ENCODE results near the gene PPTC7.
"Not testable (repeated sequence)": the region's sequence is repeated elsewhere in the genome, so short reads cannot be mapped to it uniquely, and the experiment has no call there.

PPTC7 gene

DNA sequence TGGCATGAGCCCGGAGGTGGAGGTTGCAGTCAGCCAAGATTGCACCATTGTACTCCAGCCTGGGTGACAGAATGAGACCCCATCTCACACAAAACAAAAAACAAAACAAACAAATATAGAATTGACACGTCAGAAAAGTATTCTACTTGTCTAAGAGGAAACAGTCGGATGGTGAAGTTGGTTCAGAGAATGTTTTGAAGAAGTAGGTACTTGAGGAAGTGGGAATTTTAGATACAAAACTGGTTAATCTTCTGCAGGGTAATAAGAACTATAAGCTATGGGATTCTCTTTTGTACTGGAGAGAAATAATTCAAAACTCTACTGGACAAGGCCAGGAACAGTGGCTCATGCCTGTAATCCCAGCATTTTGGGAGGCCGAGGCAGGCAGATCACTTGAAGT, 16.2 kb upstream of the PPTC7 start:
- no peak overlapping the region for H3K27ac Mint-ChIP-seq
- CTCF ChIA-PET = interaction anchor here (0.6 to 8.3 kb wide), 19 partner anchors 8 to 227 kb away, joined by 3 to 202 read pairs (median 8); partner anchors contain the start of genes ARPC3, FAM216A and GPN3
- H3K27me3 Mint-ChIP-seq = no peaks in the 10 kb centered on the region

DNA sequence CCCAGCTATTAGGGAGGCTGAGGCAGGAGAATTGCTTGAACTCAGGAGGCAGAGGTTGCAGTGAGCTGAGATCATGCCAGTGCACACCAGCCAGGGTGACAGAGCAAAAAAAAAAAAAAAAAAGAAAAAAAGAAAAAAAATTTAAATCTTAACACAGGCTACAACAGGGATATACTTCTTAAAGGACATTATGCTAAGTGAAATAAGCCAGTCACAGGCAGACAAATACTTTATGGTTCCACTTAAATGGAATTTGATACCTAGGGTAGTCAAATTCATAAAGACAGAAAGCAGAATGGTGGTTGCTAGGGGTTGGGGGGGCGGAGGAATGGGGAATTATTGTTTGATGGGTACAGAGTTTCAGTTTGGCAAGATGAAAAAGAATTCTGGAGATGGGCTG, 14.8 kb upstream of the PPTC7 start:
- CTCF ChIA-PET = interaction anchor here (0.6 to 8.3 kb wide), 7 partner anchors 34 to 211 kb away, joined by 3 to 202 read pairs (median 4); partner anchors contain the start of gene ARPC3
- Mint-ChIP-seq H3K27me3 (no peaks in the 10 kb centered on the region), H3K36me3 (no peaks in the 10 kb centered on the region), H3K4me3 (no peak overlapping the region), H3K27ac (no peak overlapping the region), H3K4me1 (peaks cover 6% of the 10 kb centered on the region), H3K9me3 (no peaks in the 10 kb centered on the region)
- no peak for DNase-seq

More for the DNA sequence above, 16.2 kb upstream of the PPTC7 start:
- no peak for DNase-seq
- Mint-ChIP-seq H3K4me1 (peaks cover 10% of the 10 kb centered on the region), H3K9me3 (no peaks in the 10 kb centered on the region), H3K36me3 (no peaks in the 10 kb centered on the region), H3K4me3 (no peak overlapping the region)

DNA sequence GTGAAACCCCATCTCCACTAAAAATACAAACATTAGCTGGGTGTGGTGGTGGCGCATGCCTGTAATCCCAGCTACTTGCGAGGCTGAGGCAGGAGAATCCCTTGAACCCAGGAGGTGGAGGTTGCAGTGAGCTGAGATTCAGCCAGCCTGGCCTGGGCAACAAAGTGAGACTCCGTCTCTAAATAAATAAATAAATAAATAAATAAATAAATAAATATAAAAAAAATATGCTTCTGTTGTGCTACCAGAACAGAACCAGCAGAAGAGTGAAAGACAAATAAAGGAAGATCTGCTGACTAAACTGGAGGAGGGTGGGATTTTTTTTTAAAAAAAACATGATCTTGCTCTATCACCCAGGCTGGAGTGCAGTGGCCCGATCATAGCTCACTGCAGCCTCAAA, 9.8 kb upstream of the PPTC7 start:
- not testable (repeated sequence) for H3K36me3 Mint-ChIP-seq, H3K27me3 Mint-ChIP-seq, H3K9me3 Mint-ChIP-seq, H3K4me3 Mint-ChIP-seq, DNase-seq, H3K27ac Mint-ChIP-seq
- peaks cover 31% of the 10 kb centered on the region for H3K4me1 Mint-ChIP-seq
- CTCF ChIA-PET = interaction anchor here (0.6 to 3.2 kb wide), 3 partner anchors 40 to 384 kb away, joined by 3 to 18 read pairs (median 3); partner anchors contain the start of genes FAM216A and GPN3

DNA sequence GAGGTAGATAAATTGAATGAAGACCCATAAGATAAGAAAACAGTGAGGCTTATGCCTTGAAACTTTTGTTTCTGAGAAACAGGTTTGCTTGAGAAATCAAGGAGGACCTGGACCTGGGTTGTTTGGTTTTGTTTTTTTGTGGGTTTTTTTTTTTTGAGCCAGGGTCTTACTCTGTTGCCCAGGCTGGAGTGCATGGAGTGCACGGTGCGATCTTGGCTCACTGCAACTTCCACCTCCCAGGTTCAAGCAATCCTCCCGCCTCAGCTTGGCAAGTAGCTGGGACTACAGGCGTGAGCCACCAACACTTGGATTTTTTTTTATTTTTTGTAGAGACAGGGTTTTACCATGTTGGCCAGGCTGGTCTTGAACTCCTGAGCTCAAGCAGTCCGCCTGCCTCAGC, 9.0 kb upstream of the PPTC7 start:
- Mint-ChIP-seq H3K4me3 (no peak overlapping the region), H3K4me1 (peaks cover 31% of the 10 kb centered on the region), H3K36me3 (peaks cover 3% of the 10 kb centered on the region), H3K27ac (peak overlapping the region; percentile 33), H3K27me3 (no peaks in the 10 kb centered on the region), H3K9me3 (no peaks in the 10 kb centered on the region)
- CTCF ChIA-PET = interaction anchor here (1.4 to 3.4 kb wide), 3 partner anchors 9 to 142 kb away, joined by 3 to 24 read pairs (median 18); partner anchors contain the start of gene ARPC3
- DNase-seq = no peak

DNA sequence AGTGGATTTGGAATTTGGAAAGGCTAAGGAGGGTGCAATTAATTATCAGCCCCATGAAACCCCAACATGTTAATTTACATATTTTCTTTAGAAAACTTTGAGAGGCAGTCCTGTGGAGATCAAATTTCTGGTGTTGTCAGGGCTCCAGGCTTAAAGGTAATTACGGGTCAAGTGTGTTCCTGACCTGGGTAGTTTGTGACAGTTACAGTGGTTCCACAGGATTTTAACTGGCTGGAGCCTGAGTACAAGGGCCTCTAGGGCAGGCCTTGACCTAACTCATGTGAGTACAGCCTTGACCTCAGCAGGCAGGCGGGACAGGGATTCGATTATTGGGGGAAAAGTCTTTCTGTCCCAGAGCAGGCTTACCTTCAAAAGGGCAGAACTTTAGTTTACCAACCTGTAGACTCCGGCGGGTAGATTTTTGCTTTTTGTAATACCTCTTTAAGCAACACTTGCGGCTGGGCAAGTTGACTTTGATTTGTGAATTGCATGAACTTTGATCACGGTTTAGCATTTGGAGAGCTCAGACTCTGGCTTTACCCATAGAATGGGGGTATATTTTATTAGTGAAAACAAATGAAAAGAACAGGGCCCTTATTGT, 8.4 kb upstream of the PPTC7 start:
- no peak overlapping the region for H3K4me3 Mint-ChIP-seq
- CTCF ChIA-PET = interaction anchor here (1.4 to 3.4 kb wide), 3 partner anchors 9 to 142 kb away, joined by 3 to 24 read pairs (median 18); partner anchors contain the start of gene ARPC3

DNA sequence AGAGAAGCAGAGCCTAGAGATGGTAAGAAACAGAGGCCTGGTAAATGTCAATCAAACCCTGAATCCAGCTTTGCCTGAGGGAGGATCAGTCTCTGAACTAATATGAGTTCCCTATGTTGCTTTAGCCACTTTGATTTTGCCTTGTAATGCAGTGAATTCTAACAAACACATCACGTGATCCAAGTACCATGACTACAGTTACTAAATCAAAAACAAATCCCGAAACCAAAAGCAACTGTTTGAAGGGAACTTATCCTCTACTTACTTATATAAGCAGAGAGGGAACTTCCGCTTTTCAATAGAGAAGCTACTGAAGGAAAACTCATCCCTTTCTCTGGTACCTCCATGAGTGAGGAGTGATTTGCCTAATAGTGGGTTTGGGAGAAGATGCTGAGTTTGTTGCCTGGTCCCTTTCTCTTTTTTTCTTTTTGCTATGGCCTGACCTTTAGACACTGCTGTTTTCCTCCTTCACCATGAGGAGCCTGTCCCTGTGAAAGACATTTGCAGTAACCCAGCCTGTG, 7.7 kb upstream of the PPTC7 start:
- Mint-ChIP-seq H3K4me1 (peaks cover 33% of the 10 kb centered on the region), H3K9me3 (no peaks in the 10 kb centered on the region), H3K4me3 (peak overlapping the region; percentile 2), H3K36me3 (peaks cover 3% of the 10 kb centered on the region), H3K27ac (peak overlapping the region; percentile 85), H3K27me3 (no peaks in the 10 kb centered on the region)
- DNase-seq = no peak
- CTCF ChIA-PET = interaction anchor here (1.0 to 3.4 kb wide), 3 partner anchors 10 to 141 kb away, joined by 3 to 24 read pairs (median 4); partner anchors contain the start of gene ARPC3

More for the DNA sequence above, 8.4 kb upstream of the PPTC7 start:
- Mint-ChIP-seq H3K4me1 (peaks cover 31% of the 10 kb centered on the region), H3K9me3 (no peaks in the 10 kb centered on the region), H3K27ac (peak overlapping the region; percentile 85), H3K36me3 (peaks cover 3% of the 10 kb centered on the region), H3K27me3 (no peaks in the 10 kb centered on the region)
- no peak for DNase-seq

DNA sequence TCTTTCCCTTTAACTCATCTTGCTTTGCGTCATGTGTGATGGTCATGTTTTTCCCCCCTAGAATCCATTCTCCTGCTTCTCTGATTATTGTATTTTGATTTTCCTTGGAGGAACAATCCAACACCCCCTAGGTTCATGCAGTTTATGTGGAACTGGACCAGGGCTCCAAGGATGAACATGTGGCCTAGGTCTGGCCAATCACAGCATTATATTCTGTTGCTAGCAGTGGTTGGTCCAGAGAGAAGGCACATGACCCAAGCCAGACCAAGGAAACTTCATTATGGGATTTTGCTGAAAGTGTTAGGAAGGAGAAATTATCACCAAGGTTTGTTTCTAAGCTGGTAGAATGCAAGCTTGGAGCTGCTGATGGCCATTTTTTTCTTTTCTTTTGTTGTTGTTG, 6.9 kb upstream of the PPTC7 start:
- no peaks in the 10 kb centered on the region for H3K9me3 Mint-ChIP-seq
- H3K36me3 Mint-ChIP-seq = peaks cover 3% of the 10 kb centered on the region
- H3K4me3 Mint-ChIP-seq = peak overlapping the region; percentile 2
- no peaks in the 10 kb centered on the region for H3K27me3 Mint-ChIP-seq
- CTCF ChIA-PET = interaction anchor here (1.0 to 3.4 kb wide), 3 partner anchors 11 to 140 kb away, joined by 3 to 24 read pairs (median 4); partner anchors contain the start of gene ARPC3
- no peak for DNase-seq
- H3K4me1 Mint-ChIP-seq = peaks cover 41% of the 10 kb centered on the region
- peak overlapping the region; percentile 85 for H3K27ac Mint-ChIP-seq

DNA sequence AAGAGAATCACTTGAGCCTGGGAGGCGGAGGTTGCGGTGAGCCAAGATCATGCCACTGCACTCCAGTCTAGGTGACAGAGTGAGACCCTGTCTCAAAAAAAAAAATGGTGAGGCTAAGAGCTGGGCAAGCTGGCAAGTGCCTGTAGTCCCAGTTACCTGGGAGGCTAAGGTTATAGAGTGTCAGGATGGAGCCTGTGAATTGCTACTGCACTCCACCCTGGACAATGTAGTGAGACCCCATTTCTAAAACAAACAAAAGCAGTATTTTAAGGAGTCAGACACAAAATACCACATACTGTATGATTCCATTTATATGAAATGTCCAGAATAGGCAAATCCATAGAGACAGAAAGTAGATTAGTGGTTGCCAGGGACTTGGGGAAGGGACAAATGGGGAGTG, 4.0 kb upstream of the PPTC7 start:
- H3K4me3 Mint-ChIP-seq, H3K9me3 Mint-ChIP-seq, CTCF ChIA-PET, H3K36me3 Mint-ChIP-seq, H3K27me3 Mint-ChIP-seq, DNase-seq: not testable (repeated sequence)
- Mint-ChIP-seq H3K4me1 (peaks cover 58% of the 10 kb centered on the region), H3K27ac (peak overlapping the region; percentile 8)

DNA sequence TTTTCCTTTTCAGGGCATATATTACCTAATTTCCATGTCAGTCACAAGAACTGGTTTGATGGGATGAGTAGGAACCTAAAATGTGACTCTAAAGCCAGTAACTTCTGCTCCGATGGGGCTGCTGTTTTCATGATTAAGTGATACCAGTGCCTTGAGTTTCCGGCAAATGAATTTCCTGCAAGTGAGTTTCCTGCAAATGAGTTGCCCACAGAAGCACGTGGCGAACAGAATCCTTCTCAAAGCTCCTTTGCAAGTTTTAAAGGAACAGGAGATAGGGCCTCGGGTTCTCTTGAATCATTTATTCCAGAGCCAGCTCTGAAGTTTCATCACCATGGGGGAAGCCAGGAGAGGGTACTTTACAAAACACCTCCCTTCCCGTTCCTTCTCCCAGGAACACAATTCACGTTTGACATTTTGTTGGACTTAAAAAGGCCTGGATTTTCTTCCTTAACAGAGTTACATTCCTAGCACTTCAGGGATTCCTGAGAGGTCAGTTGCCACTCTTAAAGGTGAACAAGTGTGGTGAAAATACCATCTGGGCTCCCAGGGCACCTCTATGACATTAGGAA, 2.2 kb upstream of the PPTC7 start:
- no peaks in the 10 kb centered on the region for H3K9me3 Mint-ChIP-seq
- peaks cover 9% of the 10 kb centered on the region for H3K36me3 Mint-ChIP-seq
- peak overlapping the region; percentile 63 for H3K4me3 Mint-ChIP-seq
- peaks cover 55% of the 10 kb centered on the region for H3K4me1 Mint-ChIP-seq
- H3K27me3 Mint-ChIP-seq = no peaks in the 10 kb centered on the region
- peak overlapping the region; percentile 97 for H3K27ac Mint-ChIP-seq
- DNase-seq = peak; percentile 68
- CTCF ChIA-PET = interaction anchor here (0.5 to 2.6 kb wide), 6 partner anchors 14 to 135 kb away, joined by 3 to 19 read pairs (median 4); partner anchors contain the start of gene ARPC3

DNA sequence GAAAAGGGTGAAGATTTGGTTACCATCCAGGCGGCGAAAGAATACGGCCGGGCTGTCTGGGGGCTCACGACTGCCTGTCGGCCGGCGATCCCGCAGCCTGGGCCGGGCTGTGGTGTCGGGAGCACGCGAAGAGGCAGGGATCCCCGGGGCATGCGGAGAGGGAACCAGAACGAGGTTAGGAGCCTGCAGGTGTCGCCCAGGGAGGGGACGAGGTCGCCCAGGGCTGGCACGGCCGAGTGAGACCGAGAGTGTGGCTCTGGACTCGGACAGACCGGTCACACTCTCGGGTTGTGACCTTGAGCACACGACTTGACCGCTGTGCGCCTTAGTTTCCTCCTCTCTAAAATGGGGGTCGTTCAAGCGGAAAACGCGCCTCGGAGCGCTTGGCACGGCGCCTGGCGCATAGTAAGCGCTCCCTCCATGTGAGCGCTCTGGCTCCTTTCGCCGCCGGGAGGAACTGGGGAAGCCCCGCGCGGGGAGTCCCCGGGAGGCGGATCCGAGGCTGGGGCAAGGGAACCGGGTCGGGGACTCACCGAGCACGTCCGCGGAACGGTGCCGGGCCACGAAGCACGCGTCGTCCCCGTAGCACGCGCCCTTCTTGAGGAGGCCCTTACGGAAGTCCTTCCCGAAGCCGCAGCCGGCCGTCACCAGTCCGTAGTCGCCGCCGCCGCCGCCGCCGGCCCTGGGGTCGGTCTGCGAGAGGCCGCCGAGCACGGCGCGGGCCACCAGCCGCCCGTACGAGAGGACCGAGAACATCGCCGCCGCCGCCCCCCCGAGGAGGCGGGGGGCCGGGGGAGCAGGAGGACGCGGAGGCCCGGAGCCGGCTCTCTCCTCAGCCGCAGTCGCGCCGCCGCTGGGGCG, 612 bp downstream of the PPTC7 start:
- DNase-seq = peak; percentile 79
- Mint-ChIP-seq H3K4me1 (peaks cover 71% of the 10 kb centered on the region), H3K4me3 (peak overlapping the region; percentile 88), H3K27ac (peak overlapping the region; percentile 82), H3K9me3 (no peaks in the 10 kb centered on the region), H3K27me3 (no peaks in the 10 kb centered on the region), H3K36me3 (peaks cover 25% of the 10 kb centered on the region)
- CTCF ChIA-PET = interaction anchor here (0.8 kb wide), 1 partner anchor 22 kb away, joined by 3 read pairs; no protein-coding TSS in a partner anchor

DNA sequence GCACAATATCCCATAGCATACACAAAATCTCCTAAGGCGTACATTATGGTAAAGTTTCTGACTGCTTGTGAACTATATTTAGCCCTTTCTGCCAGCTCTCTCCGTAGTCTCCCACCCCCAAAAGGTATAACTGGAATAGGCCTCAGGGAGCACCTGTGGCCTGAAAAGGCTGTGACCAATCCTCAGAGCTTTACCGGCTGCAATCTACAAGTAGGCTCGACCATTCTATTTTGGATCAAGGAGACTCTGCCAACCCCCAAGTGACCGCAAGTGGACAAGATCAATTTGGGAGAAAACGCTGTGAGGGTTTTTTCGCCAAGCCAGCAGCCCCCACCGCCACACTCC, 1.2 kb downstream of the PPTC7 start:
- no peaks in the 10 kb centered on the region for H3K9me3 Mint-ChIP-seq
- CTCF ChIA-PET = interaction anchor here (0.8 to 1.1 kb wide), 2 partner anchors 21 to 22 kb away, joined by 3 to 4 read pairs; no protein-coding TSS in a partner anchor
- peak overlapping the region; percentile 82 for H3K27ac Mint-ChIP-seq
- H3K4me1 Mint-ChIP-seq = peaks cover 76% of the 10 kb centered on the region
- H3K4me3 Mint-ChIP-seq = peak overlapping the region; percentile 88
- H3K27me3 Mint-ChIP-seq = no peaks in the 10 kb centered on the region
- H3K36me3 Mint-ChIP-seq = peaks cover 27% of the 10 kb centered on the region
- DNase-seq = no peak

DNA sequence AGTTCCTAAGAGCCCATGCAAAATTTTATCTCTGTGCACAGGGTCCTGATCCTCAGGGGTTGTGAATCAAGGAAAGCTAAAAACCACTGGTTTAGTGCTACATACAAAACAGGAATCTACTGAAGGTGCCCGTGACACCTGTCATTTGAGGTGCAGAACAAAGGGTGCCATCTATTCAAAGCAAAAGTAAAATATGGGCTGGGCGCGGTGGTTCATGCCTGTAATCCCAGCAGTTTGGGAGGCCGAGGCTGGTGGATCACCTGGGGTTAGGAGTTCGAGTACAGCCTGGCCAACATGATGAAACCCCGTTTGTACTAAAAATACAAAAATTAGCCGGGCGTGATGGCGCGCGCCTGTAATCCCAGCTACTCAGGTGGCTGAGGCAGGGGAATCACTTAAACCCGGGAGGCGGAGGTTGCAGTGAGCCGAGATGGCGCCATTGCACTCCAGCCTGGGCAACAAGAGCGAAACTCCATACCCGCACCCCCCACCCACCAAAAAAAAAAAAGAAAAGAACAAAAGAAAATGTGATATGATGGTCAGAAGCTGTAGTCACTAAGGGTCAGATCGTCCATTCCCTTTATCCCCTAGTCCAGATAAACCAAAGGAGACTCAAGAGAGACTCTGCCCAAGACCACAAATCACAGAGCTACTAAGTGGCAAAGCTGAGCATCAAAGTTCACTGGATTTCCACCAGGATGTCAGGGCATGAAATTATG, 3.4 kb downstream of the PPTC7 start:
- no peaks in the 10 kb centered on the region for H3K27me3 Mint-ChIP-seq
- DNase-seq = peak; percentile 37
- peaks cover 32% of the 10 kb centered on the region for H3K36me3 Mint-ChIP-seq
- H3K4me3 Mint-ChIP-seq = peak overlapping the region; percentile 54
- peaks cover 81% of the 10 kb centered on the region for H3K4me1 Mint-ChIP-seq
- peak overlapping the region; percentile 97 for H3K27ac Mint-ChIP-seq
- H3K9me3 Mint-ChIP-seq = no peaks in the 10 kb centered on the region
- CTCF ChIA-PET = interaction anchor here (0.6 to 2.4 kb wide), 5 partner anchors 20 to 255 kb away, joined by 3 to 12 read pairs (median 4); no protein-coding TSS in a partner anchor
